NCI-H2196 (cell line): ENCODE results near the gene EPS8.
A peak's percentile ranks its signal among the peaks of the same experiment; 100 is the strongest.

ENCODE experiments used
- DNase-seq: peaks from one replicate; lab custom pipeline; 2025; ENCODE audit not compliant: unreplicated experiment; lab: John Stamatoyannopoulos, UW

Gene EPS8

DNA sequence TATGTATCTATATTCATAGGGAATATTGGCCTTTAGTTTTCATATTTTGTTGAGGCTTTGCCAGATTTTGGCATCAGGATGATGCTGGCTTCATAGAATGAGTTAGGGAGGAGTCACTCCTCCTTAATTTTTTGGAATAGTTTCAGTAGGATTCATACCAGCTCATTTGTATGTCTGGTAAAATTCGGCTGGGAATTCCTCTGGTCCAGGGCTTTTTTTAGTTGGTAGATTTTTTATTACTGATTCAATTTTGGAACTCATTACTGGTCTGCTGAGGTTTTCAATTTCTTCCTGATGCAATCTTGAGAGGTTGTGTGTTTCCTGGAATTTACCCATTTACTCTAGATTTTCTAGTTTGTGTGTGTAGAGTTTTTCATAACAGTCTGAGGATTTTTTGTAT lies 175.2 kb downstream of the EPS8 start:
- DNase-seq = no peak

- DNase-seq = no peak
These were observed 180.2 kb downstream of the EPS8 start for GRCh38 chr12:15608941-15609340.

DNA sequence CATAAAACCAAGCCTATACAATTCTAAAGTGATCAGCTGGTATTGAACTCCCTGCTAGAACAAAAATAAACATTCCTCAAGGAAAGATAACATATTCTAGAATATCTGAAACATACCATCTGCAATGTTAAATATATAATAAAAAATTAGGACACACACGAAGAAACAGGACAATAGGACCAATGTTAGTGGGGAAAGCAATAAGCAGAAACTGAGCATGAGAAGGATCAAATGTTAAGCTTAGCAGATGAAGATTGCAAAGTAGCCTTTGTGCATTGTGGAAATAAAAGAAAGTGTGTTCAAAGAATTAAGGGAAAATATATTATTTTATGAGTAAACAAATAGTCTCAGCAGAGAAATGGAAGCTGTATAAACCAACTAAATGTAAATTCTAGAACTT lies 180.8 kb downstream of the EPS8 start:
- DNase-seq = no peak

- DNase-seq = no peak
These were observed 183.2 kb downstream of the EPS8 start for GRCh38 chr12:15605881-15606590.

- DNase-seq = no peak
These were observed 185.6 kb downstream of the EPS8 start for GRCh38 chr12:15603474-15604085.

DNA sequence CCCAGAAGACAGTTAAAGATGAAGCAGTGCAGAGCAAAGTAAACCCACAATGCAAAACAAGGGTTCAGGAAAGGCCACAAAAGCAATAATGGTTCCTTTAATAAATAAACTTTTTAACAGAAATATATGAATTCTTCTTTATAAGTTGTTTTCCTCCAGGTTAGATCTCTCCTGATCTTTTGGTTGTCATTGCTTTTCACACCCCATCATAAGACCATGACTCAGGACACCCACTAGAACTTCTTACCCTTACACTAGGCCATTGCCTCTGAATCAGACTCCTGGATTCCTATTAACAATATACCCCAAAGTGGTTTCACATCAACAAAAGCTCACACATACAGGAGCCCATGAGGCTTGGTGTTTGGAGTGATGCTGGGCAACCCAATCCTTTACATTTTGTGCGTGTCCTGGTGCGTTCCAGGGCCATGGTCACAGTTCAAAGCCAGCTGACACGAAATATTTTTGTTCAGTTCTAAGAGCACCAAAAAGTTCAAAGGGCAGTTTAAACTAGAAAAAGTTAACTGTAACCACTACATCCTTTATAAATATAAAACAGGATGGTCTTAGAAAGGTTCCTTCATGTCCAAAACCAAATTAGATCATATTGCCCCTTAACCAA lies 187.0 kb downstream of the EPS8 start:
- DNase-seq = no peak

GRCh38 chr12:15601210-15601800 lies 187.9 kb downstream of the EPS8 start:
- no peak for DNase-seq

GRCh38 chr12:15600223-15600935 lies 188.8 kb downstream of the EPS8 start:
- DNase-seq = no peak

GRCh38 chr12:15599266-15600037 lies 189.7 kb downstream of the EPS8 start:
- DNase-seq = peak; percentile 27

DNA sequence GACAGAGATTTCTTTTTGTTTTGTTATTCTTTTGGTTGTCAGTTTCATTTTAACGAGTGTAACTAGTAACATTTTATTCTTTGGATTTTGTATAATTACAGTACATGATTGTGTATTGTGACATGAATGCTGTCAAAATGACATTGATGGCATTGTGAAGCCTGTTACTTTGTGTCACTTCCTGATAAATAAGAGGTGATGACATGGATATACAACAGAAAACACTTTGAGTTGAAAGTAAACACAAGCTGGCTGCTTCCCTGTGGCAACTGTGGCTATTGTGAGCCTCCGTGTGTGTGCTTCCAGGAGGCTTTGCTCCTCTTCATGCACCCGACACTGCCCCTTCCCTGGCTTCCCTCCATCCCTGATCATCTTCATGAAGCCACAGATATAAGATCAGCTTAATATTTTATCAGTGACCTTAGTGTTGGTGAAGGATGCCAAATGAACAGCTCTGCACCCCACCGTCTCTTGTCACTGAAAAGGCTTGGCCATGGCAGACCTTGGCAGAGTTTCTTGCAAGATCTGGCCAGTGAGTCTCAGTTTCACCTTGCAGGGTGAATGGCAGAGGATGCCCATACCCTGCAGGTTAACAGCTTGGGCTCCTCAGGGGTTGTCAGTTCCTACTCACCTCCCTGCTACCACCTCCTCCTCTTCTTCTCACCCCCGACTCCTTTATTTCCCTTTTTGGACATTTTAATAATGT lies 191.9 kb downstream of the EPS8 start:
- DNase-seq = no peak

DNA sequence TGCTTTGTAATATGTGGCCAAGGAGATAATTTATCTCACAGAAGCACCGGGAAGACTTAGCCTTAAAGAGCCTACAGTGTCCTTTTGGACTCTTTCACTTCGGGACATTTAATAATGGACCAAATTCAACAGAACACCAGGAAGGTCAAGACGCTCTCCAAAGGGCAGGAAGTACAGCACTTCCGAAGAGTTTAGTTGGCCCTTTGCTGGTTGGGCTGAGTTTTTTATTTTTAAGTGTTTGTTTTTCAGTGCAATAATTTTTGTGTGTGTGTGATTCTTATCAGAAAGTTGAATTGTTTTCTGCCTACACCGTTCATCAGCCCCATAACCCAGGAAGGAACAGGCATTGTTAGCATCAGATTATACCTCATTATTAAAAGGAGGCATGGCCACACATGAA lies 193.0 kb downstream of the EPS8 start:
- DNase-seq = no peak

DNA sequence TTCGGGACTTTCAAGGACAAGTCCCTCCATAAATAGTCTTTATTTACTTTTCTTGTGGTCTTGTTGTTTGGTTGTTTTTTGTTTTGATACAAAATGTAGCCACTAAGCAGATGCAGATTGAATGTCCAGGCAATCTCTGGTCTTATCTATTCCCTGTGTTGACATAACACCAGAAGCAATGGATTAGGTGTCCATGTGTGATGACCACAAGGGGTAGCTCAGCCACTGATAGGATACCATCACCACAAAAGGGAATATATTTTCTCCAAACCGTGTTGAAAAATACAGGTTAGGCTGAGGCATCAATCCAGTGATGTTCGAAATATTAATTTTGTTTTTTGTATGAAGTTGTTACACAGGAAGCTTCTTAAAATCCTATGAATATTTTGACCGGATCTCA lies 196.3 kb downstream of the EPS8 start:
- DNase-seq = no peak

- DNase-seq = no peak
These were observed 197.4 kb downstream of the EPS8 start for GRCh38 chr12:15591811-15592210.

DNA sequence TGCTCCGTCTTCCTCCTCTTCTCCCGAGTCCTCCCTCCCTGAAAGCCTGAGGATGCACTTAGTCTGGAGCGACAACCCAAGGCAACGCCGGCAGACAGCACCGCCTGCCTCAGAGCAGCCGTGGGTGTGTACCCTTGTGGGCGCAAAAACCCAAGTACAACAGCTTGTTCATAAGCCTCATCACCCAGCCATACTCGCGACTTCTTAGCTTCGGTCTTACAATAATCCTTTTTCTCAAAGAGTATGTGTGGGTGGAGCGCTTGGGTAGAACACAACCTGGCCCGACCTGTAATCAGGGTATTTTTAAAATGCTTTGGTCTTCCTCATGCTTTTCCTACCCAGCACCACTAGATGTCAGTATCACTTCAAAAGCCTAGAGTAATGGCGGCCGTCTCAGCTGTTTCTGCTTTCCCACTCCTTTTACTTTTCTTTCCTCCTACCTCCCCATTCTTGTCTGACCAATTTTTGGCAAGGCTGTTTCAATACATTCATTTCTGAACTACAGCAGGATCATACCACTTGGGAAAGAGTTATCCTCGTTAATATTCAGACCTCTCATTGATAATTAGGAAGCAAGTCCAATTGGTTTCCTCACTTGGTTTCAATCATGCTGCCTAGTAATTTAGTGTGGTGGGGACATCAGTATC lies 198.9 kb downstream of the EPS8 start:
- peak; percentile 26 for DNase-seq

GRCh38 chr12:15589328-15590032 lies 199.7 kb downstream of the EPS8 start:
- no peak for DNase-seq

GRCh38 chr12:15584366-15585041 lies 204.7 kb downstream of the EPS8 start:
- DNase-seq = no peak

- no peak for DNase-seq
These were observed 205.4 kb downstream of the EPS8 start for GRCh38 chr12:15583804-15584203.

- no peak for DNase-seq
These were observed 208.2 kb downstream of the EPS8 start for GRCh38 chr12:15581006-15581405.
